Common myeloid progenitor, CD34-positive (primary cell): ENCODE measurements around the gene TSPO.
A peak's percentile ranks its signal among the peaks of the same experiment; 100 is the strongest.

Source experiments
- CTCF ChIA-PET: fragments of 350-600 bp; sonication (Branson Sonifier 250); formaldehyde crosslinking; loops from one replicate; lab custom pipeline; 2021; ENCODE audit warnings: antibody characterized with exemption; lab: Charles Lee
- POLR2A ChIA-PET: fragments of 350-600 bp; sonication (Branson Sonifier 250); formaldehyde crosslinking; loops from one replicate; lab custom pipeline; 2021; ENCODE audit warnings: antibody characterized with exemption; lab: Charles Lee
- DNase-seq, 3 donors: peaks; one replicate each; pipeline versions ENCODE4 v3.0.0 to v3.0.0-alpha.2; 2013
- H3K27ac ChIP-seq, 2 experiments: 1 replicate in 1 of 2; 2 replicates in 1 of 2; pipeline ENCODE4 v1.7.0; 2013; ENCODE audit warnings: inconsistent platforms in 2 of 2, low read length in 2 of 2, mild to moderate bottlenecking in 2 of 2, low read depth in 1 of 2, moderate library complexity in 1 of 2; ENCODE audit not compliant: severe bottlenecking in 2 of 2, insufficient read depth in 1 of 2, poor library complexity in 1 of 2
- H3K27me3 ChIP-seq, 5 experiments: replicated peaks in 2 of 5; 1 replicate in 3 of 5; 2 replicates in 2 of 5; pipeline versions ENCODE4 v1.6.1 to v1.7.0; 2013; ENCODE audit warnings: low read length in 4 of 5, mild to moderate bottlenecking in 2 of 5, moderate library complexity in 2 of 5, inconsistent platforms in 1 of 5; ENCODE audit not compliant: insufficient read depth in 5 of 5, control insufficient read depth in 4 of 5
- H3K36me3 ChIP-seq, 4 experiments: 1 replicate in 2 of 4; 2 replicates in 2 of 4; pipeline versions ENCODE4 v1.6.1 to v1.7.0; 2013; ENCODE audit warnings: low read length in 3 of 4, control low read depth in 1 of 4, mild to moderate bottlenecking in 1 of 4; ENCODE audit not compliant: control insufficient read depth in 4 of 4, insufficient read depth in 4 of 4
- H3K4me1 ChIP-seq, 4 experiments: 1 replicate in 3 of 4; 2 replicates in 1 of 4; pipeline versions ENCODE4 v1.6.1 to v1.7.1; 2013; ENCODE audit warnings: low read length in 3 of 4, mild to moderate bottlenecking in 3 of 4, control low read depth in 1 of 4, inconsistent platforms in 1 of 4, moderate library complexity in 1 of 4; ENCODE audit not compliant: control insufficient read depth in 4 of 4, insufficient read depth in 4 of 4; ENCODE audit errors: control extremely low read depth in 1 of 4
- H3K4me3 ChIP-seq, 7 experiments: 1 replicate in 4 of 7; 2 replicates in 3 of 7; pipeline versions ENCODE4 v1.5.1 to v1.7.0; 2013; ENCODE audit warnings: mild to moderate bottlenecking in 7 of 7, low read length in 6 of 7, moderate library complexity in 6 of 7, inconsistent platforms in 2 of 7, low read depth in 2 of 7, control low read depth in 1 of 7; ENCODE audit not compliant: insufficient read depth in 4 of 7, control insufficient read depth in 1 of 7; ENCODE audit errors: extremely low read depth in 1 of 7
- H3K9me3 ChIP-seq, 5 experiments: 1 replicate in 4 of 5; 2 replicates in 1 of 5; pipeline versions ENCODE4 v1.6.1 to v1.7.1; 2013; ENCODE audit warnings: low read length in 4 of 5, mild to moderate bottlenecking in 2 of 5, inconsistent platforms in 1 of 5, low read depth in 1 of 5, moderate library complexity in 1 of 5; ENCODE audit not compliant: control insufficient read depth in 4 of 5, insufficient read depth in 2 of 5; ENCODE audit errors: control extremely low read depth in 1 of 5
- WGBS: methylation state at CpG from one replicate; pipeline ENCODE4 v1.1.5; 2013; ENCODE audit not compliant: insufficient coverage; 5-methylcytosine and 5-hydroxymethylcytosine counted together

TSPO gene

DNA sequence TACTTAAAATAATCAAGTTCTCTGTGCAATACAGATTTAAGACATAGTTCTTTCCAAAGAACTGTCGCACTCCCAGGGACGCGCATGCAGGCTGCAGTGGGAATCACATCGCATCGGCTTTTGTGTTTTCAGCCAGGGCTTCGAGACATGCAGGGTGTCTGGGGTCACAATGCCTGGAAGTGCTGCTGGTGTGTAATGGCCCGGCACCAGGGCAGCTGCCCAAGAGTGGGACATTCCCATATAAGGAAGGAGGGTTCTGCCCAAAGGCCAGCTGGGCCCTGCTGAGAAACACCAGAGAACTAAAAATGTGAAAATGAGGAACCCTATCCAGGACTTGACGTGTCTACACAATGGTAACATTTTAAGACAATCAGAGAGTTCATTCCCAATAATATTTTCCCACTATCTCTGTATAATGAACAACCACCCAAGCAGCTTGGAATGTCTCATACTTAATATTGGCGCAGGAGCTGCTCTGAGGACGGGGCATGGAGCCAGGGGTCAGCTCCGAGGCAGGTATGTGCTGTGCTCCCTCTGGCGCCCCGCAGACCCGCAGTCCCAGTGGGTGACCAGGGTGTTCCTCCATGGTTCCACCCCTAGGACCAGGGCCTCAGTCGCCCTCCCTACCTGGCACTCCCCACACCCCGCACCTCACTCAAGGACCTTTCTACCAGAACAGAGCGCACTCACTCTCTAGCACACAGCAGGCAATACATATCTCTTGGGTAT is 19.4 kb upstream of the TSPO start:
- no peaks in the 10 kb centered on the region for H3K9me3 ChIP-seq
- ChIA-PET CTCF (interaction anchor here (0.6 kb wide), 1 partner anchor 26 kb away, joined by 3 read pairs; no protein-coding TSS in a partner anchor), POLR2A (interaction anchor here (0.5 kb wide), 1 partner anchor 157 kb away, joined by 4 read pairs; no protein-coding TSS in a partner anchor)
- H3K27ac ChIP-seq: no peak overlapping the region
- 95% methylated on average over 14 of the region's 17 CpGs for WGBS
- peaks cover 2 to 39% (median 34%) of the 10 kb centered on the region in 4 experiments for H3K4me1 ChIP-seq
- H3K27me3 ChIP-seq: no peaks in the 10 kb centered on the region
- peaks cover 13 to 51% (median 37%) of the 10 kb centered on the region in 4 experiments for H3K36me3 ChIP-seq
- no peak for DNase-seq
- H3K4me3 ChIP-seq: no peak overlapping the region

DNA sequence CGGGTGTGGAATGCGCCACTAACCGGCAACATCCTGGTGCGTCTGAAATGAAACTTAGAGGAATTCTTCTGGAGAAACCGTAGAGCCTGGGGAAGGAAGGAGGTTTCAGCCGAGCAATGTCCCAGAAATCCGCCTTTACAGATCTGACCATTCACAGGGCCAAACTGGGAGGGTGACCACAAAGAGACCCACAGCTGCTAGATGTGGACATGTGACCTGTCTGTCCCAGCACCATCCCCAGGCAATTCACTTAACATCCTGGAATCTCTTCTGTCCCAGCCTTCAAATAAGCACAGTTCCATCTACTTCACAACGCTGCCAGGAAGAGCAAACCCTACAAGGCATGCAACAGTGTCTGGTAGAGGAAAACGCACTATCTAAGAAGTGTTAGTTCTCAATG is 18.0 kb upstream of the TSPO start:
- WGBS: 100% methylated on average over 4 of the region's 9 CpGs
- Histone ChIP-seq H3K4me1 (peaks cover 2 to 24% (median 19%) of the 10 kb centered on the region in 4 experiments), H3K36me3 (peaks cover 13 to 65% (median 46%) of the 10 kb centered on the region in 4 experiments), H3K27ac (no peak overlapping the region), H3K27me3 (no peaks in the 10 kb centered on the region), H3K4me3 (no peak overlapping the region), H3K9me3 (no peaks in the 10 kb centered on the region)
- DNase-seq: no peak
- ChIA-PET CTCF (interaction anchor here (1.1 kb wide), 1 partner anchor 23 kb away, joined by 4 read pairs; no protein-coding TSS in a partner anchor), POLR2A (no interaction called here)

DNA sequence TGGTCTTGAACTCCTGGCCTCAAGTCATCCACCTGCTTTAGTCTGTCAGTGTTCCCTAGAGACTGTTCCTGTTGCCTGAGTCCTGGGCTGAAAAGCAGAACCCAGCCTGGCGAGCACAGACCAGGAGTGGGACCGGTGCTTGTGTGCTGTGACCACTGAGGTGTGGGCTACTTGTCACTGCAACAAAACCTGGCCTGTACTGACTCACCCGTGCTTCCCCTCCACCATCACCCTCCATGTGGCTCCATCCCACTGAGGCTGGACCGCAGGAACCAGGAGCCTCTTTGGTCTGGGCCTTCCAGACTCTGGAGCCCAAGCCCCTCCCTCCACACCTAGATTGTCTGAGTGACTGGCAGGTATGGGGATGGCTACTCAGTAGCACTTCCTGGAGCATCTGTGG is 16.8 kb upstream of the TSPO start:
- H3K4me3 ChIP-seq: no peak overlapping the region
- no peak overlapping the region for H3K27ac ChIP-seq
- DNase-seq: no peak
- peaks cover 0 to 13% (median 8%) of the 10 kb centered on the region in 4 experiments for H3K4me1 ChIP-seq
- peaks cover 13 to 75% (median 53%) of the 10 kb centered on the region in 4 experiments for H3K36me3 ChIP-seq
- 100% methylated on average over 2 of the region's 4 CpGs for WGBS
- no peaks in the 10 kb centered on the region for H3K9me3 ChIP-seq
- no peaks in the 10 kb centered on the region for H3K27me3 ChIP-seq
- CTCF ChIA-PET: interaction anchor here (1.0 to 2.0 kb wide), 4 partner anchors 12 to 27 kb away, joined by 4 to 11 read pairs (median 6); no protein-coding TSS in a partner anchor
- POLR2A ChIA-PET: no interaction called here

DNA sequence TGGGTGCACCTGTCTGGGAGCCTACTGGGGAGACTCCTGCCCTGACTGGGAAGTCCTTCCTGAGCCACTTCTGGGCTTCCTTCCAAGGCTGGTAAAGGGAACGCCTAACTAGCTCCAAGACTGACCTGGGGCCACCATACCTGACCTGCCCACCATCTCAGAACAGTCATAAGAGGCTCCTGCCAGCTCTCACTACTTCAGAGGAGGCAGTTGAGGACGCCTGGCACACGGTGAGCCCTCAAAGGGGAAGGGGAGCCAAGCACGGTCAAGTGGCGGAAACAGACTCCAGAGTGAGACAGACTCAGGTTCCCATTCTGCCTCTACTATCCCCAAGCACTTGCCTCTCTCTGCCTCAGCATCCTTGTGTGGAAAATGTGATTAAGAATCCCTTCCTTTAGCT is 15.8 kb upstream of the TSPO start:
- ChIA-PET POLR2A (no interaction called here), CTCF (interaction anchor here (0.9 to 2.0 kb wide), 8 partner anchors 12 to 211 kb away, joined by 3 to 11 read pairs (median 5); no protein-coding TSS in a partner anchor)
- Histone ChIP-seq H3K4me3 (no peak overlapping the region), H3K9me3 (no peaks in the 10 kb centered on the region), H3K36me3 (peaks cover 16 to 84% (median 61%) of the 10 kb centered on the region in 4 experiments), H3K4me1 (peaks cover 0 to 6% (median 2%) of the 10 kb centered on the region in 4 experiments), H3K27ac (no peak overlapping the region), H3K27me3 (no peaks in the 10 kb centered on the region)
- 96% methylated on average over 3 of the region's 5 CpGs for WGBS
- DNase-seq: no peak

DNA sequence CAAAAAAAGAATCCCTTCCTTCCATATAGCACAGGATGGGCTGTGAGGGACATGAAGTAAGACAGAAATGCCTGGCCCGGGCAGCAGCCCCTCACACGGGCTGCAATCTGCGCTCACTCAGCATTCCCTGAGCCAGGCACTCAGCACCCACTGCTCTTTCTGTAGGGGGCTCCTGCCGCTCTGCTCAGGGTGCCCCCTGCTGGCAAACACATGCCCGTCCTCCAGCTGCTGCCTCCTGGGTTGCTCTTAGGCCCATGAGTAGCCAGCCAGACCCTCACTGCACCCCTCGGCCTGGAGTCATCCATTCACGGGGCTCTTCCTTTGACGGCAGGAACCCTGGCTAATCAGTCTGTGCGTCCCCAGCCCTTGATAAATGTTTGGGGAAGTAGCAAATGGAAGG is 15.1 kb upstream of the TSPO start:
- H3K27me3 ChIP-seq: no peaks in the 10 kb centered on the region
- peak; percentile 65 to 72 (median 69) for DNase-seq
- H3K36me3 ChIP-seq: peaks cover 20 to 88% (median 66%) of the 10 kb centered on the region in 4 experiments
- WGBS: 43% methylated on average over 4 of the region's 9 CpGs
- ChIA-PET POLR2A (interaction anchor here (0.6 kb wide), 1 partner anchor 240 kb away, joined by 3 read pairs; no protein-coding TSS in a partner anchor), CTCF (interaction anchor here (0.9 to 1.7 kb wide), 3 partner anchors 11 to 210 kb away, joined by 3 to 6 read pairs (median 5); no protein-coding TSS in a partner anchor)
- no peaks in the 10 kb centered on the region for H3K9me3 ChIP-seq
- H3K4me3 ChIP-seq: no peak overlapping the region
- peaks cover 0 to 6% (median 2%) of the 10 kb centered on the region in 4 experiments for H3K4me1 ChIP-seq
- no peak overlapping the region for H3K27ac ChIP-seq

DNA sequence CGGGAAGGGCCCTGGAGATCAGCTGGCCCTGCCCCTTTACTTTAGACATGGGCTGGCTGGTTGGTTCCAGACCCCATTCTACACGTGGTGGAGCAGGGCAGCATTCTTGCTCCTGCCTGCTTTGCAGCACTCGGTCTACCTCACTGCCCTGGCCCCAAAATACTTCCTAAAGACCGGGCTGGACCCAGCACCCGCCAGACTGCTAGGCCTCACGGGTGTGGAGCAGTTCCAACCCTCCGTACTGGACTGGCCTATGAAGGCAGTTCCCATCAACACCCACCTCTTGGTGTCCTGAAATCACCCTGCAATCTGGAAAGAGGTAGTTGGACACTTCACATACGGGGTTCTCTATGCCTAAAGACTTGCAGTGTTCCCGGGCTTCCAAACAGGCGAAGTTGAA is 14.6 kb upstream of the TSPO start:
- no peaks in the 10 kb centered on the region for H3K9me3 ChIP-seq
- no peak overlapping the region for H3K4me3 ChIP-seq
- POLR2A ChIA-PET: no interaction called here
- H3K27ac ChIP-seq: no peak overlapping the region
- WGBS: 73% methylated on average over 10 of the region's 10 CpGs
- H3K27me3 ChIP-seq: no peaks in the 10 kb centered on the region
- CTCF ChIA-PET: interaction anchor here (1.7 to 2.3 kb wide), 2 partner anchors 10 to 27 kb away, joined by 6 to 14 read pairs; no protein-coding TSS in a partner anchor
- no peak for DNase-seq
- H3K36me3 ChIP-seq: peaks cover 16 to 84% (median 63%) of the 10 kb centered on the region in 4 experiments
- H3K4me1 ChIP-seq: peaks cover 0 to 8% (median 2%) of the 10 kb centered on the region in 4 experiments
